Erythroblast (primary cell): ENCODE measurements around the gene CTNNA1.

Source experiments
- GATA1 ChIP-seq: IDR thresholded peaks from 2 replicates; pipeline ENCODE4 v1.6.1; 2011; ENCODE audit warnings: low read depth, mild to moderate bottlenecking, control low read depth, low read length, moderate library complexity
- POLR2A ChIP-seq: IDR thresholded peaks from 2 replicates; pipeline ENCODE4 v1.6.1; 2011; ENCODE audit warnings: mild to moderate bottlenecking, low read length

DNA sequence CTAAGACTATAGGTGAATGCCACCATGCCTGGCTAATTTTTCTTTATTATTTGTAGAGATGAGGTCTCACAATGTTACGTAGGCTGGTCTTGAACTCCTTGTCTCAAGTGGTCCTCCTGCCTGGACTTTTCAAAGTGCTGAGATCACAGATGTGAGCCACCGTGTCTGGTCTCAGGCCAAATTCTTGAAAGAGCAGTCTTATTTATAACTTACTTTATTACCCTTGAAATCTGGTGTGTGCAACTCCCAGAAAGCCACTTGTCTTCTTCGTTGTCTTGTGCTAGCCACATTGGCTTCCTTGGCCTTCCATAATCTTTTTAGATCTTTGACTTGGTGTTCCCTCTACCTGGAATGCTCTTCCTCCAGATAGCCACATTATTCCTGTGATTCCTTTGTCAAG, 50.1 kb downstream of the CTNNA1 start:
- no peak for TF ChIP-seq POLR2A
- TF ChIP-seq GATA1 = no peak
